HS-5 (cell line): ENCODE results near the gene MT1E.
"Not testable (repeated sequence)": the region's sequence is repeated elsewhere in the genome, so short reads cannot be mapped to it uniquely, and the experiment has no call there.

ENCODE experiments used
- DNase-seq: peaks from one replicate; pipeline ENCODE4 v3.0.0-alpha.2; 2012; ENCODE audit warnings: low read depth

MT1E gene

GRCh38 chr16:56625140-56625942 lies at the start of gene MT1E:
MT1E (plus strand) TSS chr16:56625781; CDS start chr16:56625852, 71 bp downstream.
- no peak for DNase-seq

- DNase-seq = no peak
Measured at GRCh38 chr16:56576585-56577299, 48.8 kb upstream of the MT1E start.

- DNase-seq = no peak
Measured at GRCh38 chr16:56577300-56577625, 48.3 kb upstream of the MT1E start.

GRCh38 chr16:56580391-56581048 lies 45.1 kb upstream of the MT1E start:
- DNase-seq = no peak

- not testable (repeated sequence) for DNase-seq
Measured at GRCh38 chr16:56582911-56583310, 42.7 kb upstream of the MT1E start.

- no peak for DNase-seq
Measured at GRCh38 chr16:56583351-56584168, 42.0 kb upstream of the MT1E start.

- no peak for DNase-seq
Measured at GRCh38 chr16:56584276-56584675, 41.3 kb upstream of the MT1E start.

- DNase-seq = no peak
Measured at GRCh38 chr16:56588781-56589140, 36.8 kb upstream of the MT1E start.

GRCh38 chr16:56589141-56590039 lies 36.2 kb upstream of the MT1E start, which contains the start of gene MT3:
MT3 (plus strand) TSS chr16:56589528; CDS start chr16:56589591, 63 bp downstream.
- no peak for DNase-seq

- DNase-seq = no peak
Measured at GRCh38 chr16:56591377-56592060, 34.1 kb upstream of the MT1E start.

GRCh38 chr16:56593573-56594291 lies 31.8 kb upstream of the MT1E start:
- DNase-seq = no peak

GRCh38 chr16:56594292-56594619 lies 31.3 kb upstream of the MT1E start:
- DNase-seq = no peak

- DNase-seq = no peak
Measured at GRCh38 chr16:56600398-56600999, 25.1 kb upstream of the MT1E start.

- DNase-seq = no peak
Measured at GRCh38 chr16:56601325-56601724, 24.3 kb upstream of the MT1E start.

- DNase-seq = no peak
Measured at GRCh38 chr16:56603589-56603988, 22.0 kb upstream of the MT1E start.

GRCh38 chr16:56604966-56605365 lies 20.6 kb upstream of the MT1E start:
- DNase-seq = no peak

- no peak for DNase-seq
Measured at GRCh38 chr16:56605475-56605874, 20.1 kb upstream of the MT1E start.

GRCh38 chr16:56606071-56606475 lies 19.5 kb upstream of the MT1E start:
- DNase-seq = no peak

- DNase-seq = peak; percentile 92
Measured at GRCh38 chr16:56606476-56607108, 19.0 kb upstream of the MT1E start.
